ENCODE measurements around the gene YEATS2.
"Not testable (repeated sequence)": the region's sequence is repeated elsewhere in the genome, so short reads cannot be mapped to it uniquely, and the experiment has no call there.

Gene YEATS2

GRCh38 chr3:183779896-183780465 lies 82.4 kb downstream of the YEATS2 start:
- no peak for DNase-seq

- no peak for DNase-seq
Observed at GRCh38 chr3:183781246-183781645, 83.6 kb downstream of the YEATS2 start.

GRCh38 chr3:183782576-183783276 lies 85.1 kb downstream of the YEATS2 start:
- DNase-seq: no peak

- not testable (repeated sequence) for DNase-seq
Observed at GRCh38 chr3:183784503-183784902, 86.9 kb downstream of the YEATS2 start.

GRCh38 chr3:183789826-183790225 lies 92.2 kb downstream of the YEATS2 start:
- no peak for DNase-seq

- DNase-seq: no peak
Observed at GRCh38 chr3:183790700-183791099, 93.1 kb downstream of the YEATS2 start.

- DNase-seq: no peak
Observed at GRCh38 chr3:183792976-183793375, 95.4 kb downstream of the YEATS2 start.

- no peak for DNase-seq
Observed at GRCh38 chr3:183794452-183794851, 96.9 kb downstream of the YEATS2 start.

GRCh38 chr3:183796372-183796771 lies 98.8 kb downstream of the YEATS2 start:
- DNase-seq: no peak

- DNase-seq: no peak
Observed at GRCh38 chr3:183797996-183798395, 100.4 kb downstream of the YEATS2 start.

GRCh38 chr3:183799461-183799860 lies 101.9 kb downstream of the YEATS2 start:
- no peak for DNase-seq

GRCh38 chr3:183800243-183800863 lies 102.8 kb downstream of the YEATS2 start:
- DNase-seq: no peak

- DNase-seq: no peak
Observed at GRCh38 chr3:183801601-183802000, 104.0 kb downstream of the YEATS2 start.

GRCh38 chr3:183802989-183803388 lies 105.4 kb downstream of the YEATS2 start:
- DNase-seq: no peak

GRCh38 chr3:183807209-183807728 lies 109.7 kb downstream of the YEATS2 start:
- no peak for DNase-seq

GRCh38 chr3:183807881-183808280 lies 110.3 kb downstream of the YEATS2 start:
- DNase-seq: no peak

- no peak for DNase-seq
Observed at GRCh38 chr3:183808355-183808754, 110.8 kb downstream of the YEATS2 start.

- DNase-seq: no peak
Observed at GRCh38 chr3:183809270-183809669, 111.7 kb downstream of the YEATS2 start.

GRCh38 chr3:183810643-183811594 lies 113.3 kb downstream of the YEATS2 start:
- no peak for DNase-seq

GRCh38 chr3:183811638-183812037 lies 114.0 kb downstream of the YEATS2 start:
- DNase-seq: no peak

GRCh38 chr3:183812761-183813445 lies 115.3 kb downstream of the YEATS2 start:
- DNase-seq: no peak

GRCh38 chr3:183814240-183814639 lies 116.6 kb downstream of the YEATS2 start:
- no peak for DNase-seq

All from stimulated activated CD4-positive, alpha-beta T cell treated with anti-CD3 and anti-CD28 coated beads, Interleukin-4, amount 100 ng/mL, for 1 hour (primary cell).